Upper lobe of left lung (tissue), 4 donors: ENCODE results near the gene SPAG16.

Experiments used
- CTCF ChIP-seq, 6 experiments: fragments of 450-650 bp in 4 of 6; fragments of 200-600 bp in 2 of 6; sonication (generic) in 2 of 6; IDR thresholded peaks; one replicate each; pipeline ENCODE4 v1.5.1; 2016 to 2019; ENCODE audit warnings: antibody characterized with exemption in 6 of 6
- EP300 ChIP-seq, 4 donors: sonication (generic); formaldehyde crosslinking; IDR thresholded peaks; one replicate each; pipeline ENCODE4 v1.5.1; 2017; ENCODE audit warnings: antibody characterized with exemption in 4 of 4, control low read depth in 2 of 4
- POLR2A ChIP-seq, 4 donors: fragments of 450-650 bp; IDR thresholded peaks; one replicate each; pipeline ENCODE4 v1.5.1; 2016 to 2017; ENCODE audit warnings: antibody characterized with exemption in 4 of 4, mild to moderate bottlenecking in 2 of 4

- no peak for TF ChIP-seq CTCF (IDR thresholded peaks at IDR 0.05)
- TF ChIP-seq EP300 (IDR thresholded peaks at IDR 0.05): no peak
- TF ChIP-seq POLR2A (IDR thresholded peaks at IDR 0.05): no peak
Observed at GRCh38 chr2:213490087-213490486, 205.8 kb downstream of the SPAG16 start.
